GM21360 (cell line): ENCODE measurements around the gene DNAH2.
"Not testable (repeated sequence)": the region's sequence is repeated elsewhere in the genome, so short reads cannot be mapped to it uniquely, and the experiment has no call there.

ENCODE experiments used
- ATAC-seq: cut with Tn5 transposase; IDR thresholded peaks from one replicate; pipeline ENCODE4 v1.9.1; 2021; ENCODE audit warnings: mild to moderate bottlenecking, moderate library complexity; ENCODE audit not compliant: unreplicated experiment

Gene DNAH2

GRCh38 chr17:7862692-7863437 lies 145.3 kb downstream of the DNAH2 start:
- no peak for ATAC-seq

GRCh38 chr17:7864384-7864783 lies 146.8 kb downstream of the DNAH2 start:
- not testable (repeated sequence) for ATAC-seq

- no peak for ATAC-seq
These were observed 147.6 kb downstream of the DNAH2 start for GRCh38 chr17:7864995-7865650.

GRCh38 chr17:7867881-7868329 lies 150.4 kb downstream of the DNAH2 start:
- ATAC-seq = no peak

- no peak for ATAC-seq
These were observed 155.5 kb downstream of the DNAH2 start for GRCh38 chr17:7873051-7873450.

- no peak for ATAC-seq
These were observed 158.3 kb downstream of the DNAH2 start for GRCh38 chr17:7875804-7876370.

GRCh38 chr17:7878234-7878633 lies 160.7 kb downstream of the DNAH2 start:
- no peak for ATAC-seq

GRCh38 chr17:7880076-7880868 lies 162.7 kb downstream of the DNAH2 start:
- no peak for ATAC-seq

GRCh38 chr17:7881276-7882054 lies 163.9 kb downstream of the DNAH2 start:
- ATAC-seq = no peak

GRCh38 chr17:7882068-7882467 lies 164.5 kb downstream of the DNAH2 start:
- no peak for ATAC-seq

GRCh38 chr17:7882629-7883028 lies 165.1 kb downstream of the DNAH2 start:
- no peak for ATAC-seq
